Nephron progenitor cell (in vitro differentiated cells): ENCODE results near the gene SNRNP35.

Experiments
- DNase-seq: peaks from one replicate; pipeline ENCODE4 v3.0.0; 2021
- H3K27ac Mint-ChIP-seq: 2 replicates; pipeline ENCODE4 v1.8.0; 2021; ENCODE audit warnings: mild to moderate bottlenecking, moderate library complexity, mixed read lengths
- H3K27me3 Mint-ChIP-seq: 2 replicates; pipeline ENCODE4 v1.8.0; 2021; ENCODE audit warnings: mild to moderate bottlenecking, low read depth, mixed read lengths; ENCODE audit not compliant: poor library complexity
- H3K36me3 Mint-ChIP-seq: 2 replicates; pipeline ENCODE4 v1.8.0; 2021; ENCODE audit warnings: low read depth, mixed read lengths
- H3K4me1 Mint-ChIP-seq: 2 replicates; pipeline ENCODE4 v1.8.0; 2021; ENCODE audit warnings: mixed read lengths
- H3K4me3 Mint-ChIP-seq: 2 replicates; pipeline ENCODE4 v1.8.0; 2021; ENCODE audit warnings: mild to moderate bottlenecking, moderate library complexity, mixed read lengths
- H3K9me3 Mint-ChIP-seq: 2 replicates; pipeline ENCODE4 v1.8.0; 2021; ENCODE audit warnings: mild to moderate bottlenecking, moderate library complexity, mixed read lengths
- CTCF ChIP-seq: fragments of 200-600 bp; sonication (generic); IDR thresholded peaks from 2 replicates; pipeline ENCODE4 v1.5.0; 2021; ENCODE audit warnings: antibody characterized with exemption

Gene SNRNP35

GRCh38 chr12:123483602-123484248, 25.8 kb downstream of the SNRNP35 start:
- H3K27me3 Mint-ChIP-seq = peaks cover 2% of the 10 kb centered on the region
- no peak overlapping the region for H3K4me3 Mint-ChIP-seq
- DNase-seq = no peak
- no peak for TF ChIP-seq CTCF
- peaks cover 69% of the 10 kb centered on the region for H3K36me3 Mint-ChIP-seq
- no peaks in the 10 kb centered on the region for H3K9me3 Mint-ChIP-seq
- no peak overlapping the region for H3K27ac Mint-ChIP-seq
- H3K4me1 Mint-ChIP-seq = peaks cover 12% of the 10 kb centered on the region

DNA sequence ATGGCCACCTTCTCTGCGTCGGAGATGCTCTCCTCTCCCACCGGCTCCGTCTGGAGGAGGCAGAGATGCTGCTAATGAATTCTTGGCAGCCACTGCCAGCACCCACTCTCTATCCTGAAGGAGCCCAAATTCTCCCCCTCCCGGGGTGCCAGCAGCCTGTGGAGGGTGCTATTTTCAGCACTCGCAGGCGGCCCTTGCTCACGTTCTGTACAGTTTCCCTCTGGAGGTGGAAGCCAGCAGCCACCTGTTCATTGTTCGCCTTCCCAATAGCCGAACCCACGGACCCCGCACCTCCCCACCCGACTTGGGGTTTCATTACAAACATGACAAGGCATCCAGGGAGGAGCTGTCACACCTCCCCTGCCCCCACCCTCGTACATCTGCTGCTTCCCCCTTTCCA, 27.8 kb downstream of the SNRNP35 start:
- Mint-ChIP-seq H3K4me3 (no peak overlapping the region), H3K27me3 (peaks cover 2% of the 10 kb centered on the region), H3K36me3 (peaks cover 53% of the 10 kb centered on the region), H3K9me3 (no peaks in the 10 kb centered on the region), H3K27ac (no peak overlapping the region), H3K4me1 (peaks cover 28% of the 10 kb centered on the region)
- DNase-seq = no peak
- TF ChIP-seq CTCF = no peak

GRCh38 chr12:123487428-123487827, 29.5 kb downstream of the SNRNP35 start:
- Mint-ChIP-seq H3K27me3 (peaks cover 2% of the 10 kb centered on the region), H3K4me3 (no peak overlapping the region), H3K4me1 (peaks cover 32% of the 10 kb centered on the region), H3K27ac (no peak overlapping the region), H3K9me3 (no peaks in the 10 kb centered on the region), H3K36me3 (peaks cover 47% of the 10 kb centered on the region)
- TF ChIP-seq CTCF = no peak
- DNase-seq = no peak

GRCh38 chr12:123488539-123489230, 30.7 kb downstream of the SNRNP35 start:
- no peak for TF ChIP-seq CTCF
- no peaks in the 10 kb centered on the region for H3K9me3 Mint-ChIP-seq
- peaks cover 39% of the 10 kb centered on the region for H3K36me3 Mint-ChIP-seq
- peak overlapping the region; percentile 53 for H3K4me3 Mint-ChIP-seq
- DNase-seq = peak; percentile 74
- H3K27me3 Mint-ChIP-seq = peaks cover 2% of the 10 kb centered on the region
- peaks cover 42% of the 10 kb centered on the region for H3K4me1 Mint-ChIP-seq
- H3K27ac Mint-ChIP-seq = peak overlapping the region; percentile 97

- TF ChIP-seq CTCF = no peak
- Mint-ChIP-seq H3K36me3 (peaks cover 30% of the 10 kb centered on the region), H3K9me3 (no peaks in the 10 kb centered on the region), H3K4me3 (no peak overlapping the region), H3K27me3 (peaks cover 2% of the 10 kb centered on the region), H3K4me1 (peaks cover 50% of the 10 kb centered on the region), H3K27ac (no peak overlapping the region)
- DNase-seq = no peak
These were observed 31.6 kb downstream of the SNRNP35 start for GRCh38 chr12:123489580-123489979.

GRCh38 chr12:123490089-123490488, 32.1 kb downstream of the SNRNP35 start:
- H3K27me3 Mint-ChIP-seq = peaks cover 2% of the 10 kb centered on the region
- peaks cover 55% of the 10 kb centered on the region for H3K4me1 Mint-ChIP-seq
- H3K4me3 Mint-ChIP-seq = no peak overlapping the region
- H3K36me3 Mint-ChIP-seq = peaks cover 29% of the 10 kb centered on the region
- H3K9me3 Mint-ChIP-seq = no peaks in the 10 kb centered on the region
- no peak overlapping the region for H3K27ac Mint-ChIP-seq
- TF ChIP-seq CTCF = no peak
- DNase-seq = no peak
